Measurements from ENCODE around the gene NRROS. TPM values are rescaled to one million over a fixed set of nuclear protein-coding genes. Genes with fewer than 3 reads are reported as not detected.
"Not testable (repeated sequence)": the region's sequence is repeated elsewhere in the genome, so short reads cannot be mapped to it uniquely, and the experiment has no call there.

The NRROS gene
- total RNA-seq, 1 donor = 118 TPM

- DNase-seq (ENCODE audit: low read depth in 2 of 3, low spot score in 2 of 3) = peak in 2 of 3 donors; percentile 81 to 88
Measured at GRCh38 chr3:196624067-196624790, 15.3 kb upstream of the NRROS start.

GRCh38 chr3:196624907-196625306 lies 14.6 kb upstream of the NRROS start:
- no peak for DNase-seq (ENCODE audit: low read depth in 2 of 3, low spot score in 2 of 3)

GRCh38 chr3:196625331-196625730 lies 14.2 kb upstream of the NRROS start:
- DNase-seq (ENCODE audit: low read depth in 2 of 3, low spot score in 2 of 3) = no peak

- no peak for DNase-seq (ENCODE audit: low read depth in 2 of 3, low spot score in 2 of 3)
Measured at GRCh38 chr3:196627918-196628231, 11.6 kb upstream of the NRROS start.

GRCh38 chr3:196629228-196629627 lies 10.3 kb upstream of the NRROS start:
- DNase-seq (ENCODE audit: low read depth in 2 of 3, low spot score in 2 of 3) = no peak

GRCh38 chr3:196631682-196632045 lies 7.8 kb upstream of the NRROS start:
- peak in 2 of 3 donors; percentile 61 to 68 for DNase-seq (ENCODE audit: low read depth in 2 of 3, low spot score in 2 of 3)

GRCh38 chr3:196632046-196632751 lies 7.3 kb upstream of the NRROS start:
- peak; percentile 79 to 100 (median 99) for DNase-seq (ENCODE audit: low read depth in 2 of 3, low spot score in 2 of 3)

- DNase-seq (ENCODE audit: low read depth in 2 of 3, low spot score in 2 of 3) = no peak
Measured at GRCh38 chr3:196633555-196634151, 5.8 kb upstream of the NRROS start.

- DNase-seq (ENCODE audit: low read depth in 2 of 3, low spot score in 2 of 3) = no peak
Measured at GRCh38 chr3:196634224-196634623, 5.3 kb upstream of the NRROS start.

GRCh38 chr3:196634829-196635228 lies 4.7 kb upstream of the NRROS start:
- DNase-seq (ENCODE audit: low read depth in 2 of 3, low spot score in 2 of 3) = no peak

- DNase-seq (ENCODE audit: low read depth in 2 of 3, low spot score in 2 of 3) = peak in 1 of 3 donors; percentile 30
Measured at GRCh38 chr3:196636369-196637349, 2.8 kb upstream of the NRROS start.

GRCh38 chr3:196637941-196638340 lies 1.6 kb upstream of the NRROS start:
- not testable (repeated sequence) for DNase-seq (ENCODE audit: low read depth in 2 of 3, low spot score in 2 of 3)

GRCh38 chr3:196638861-196639482 lies 522 bp upstream of the NRROS start:
- DNase-seq (ENCODE audit: low read depth in 2 of 3, low spot score in 2 of 3) = peak in 1 of 3 donors; percentile 35

GRCh38 chr3:196640297-196641018 lies 964 bp downstream of the NRROS start:
- no peak for DNase-seq (ENCODE audit: low read depth in 2 of 3, low spot score in 2 of 3)

- DNase-seq (ENCODE audit: low read depth in 2 of 3, low spot score in 2 of 3) = no peak
Measured at GRCh38 chr3:196641333-196642054, 2.0 kb downstream of the NRROS start.

GRCh38 chr3:196642434-196642833 lies 2.9 kb downstream of the NRROS start:
- DNase-seq (ENCODE audit: low read depth in 2 of 3, low spot score in 2 of 3) = no peak

- DNase-seq (ENCODE audit: low read depth in 2 of 3, low spot score in 2 of 3) = peak in 2 of 3 donors; percentile 79 to 86
Measured at GRCh38 chr3:196643201-196643749, 3.8 kb downstream of the NRROS start.

GRCh38 chr3:196643761-196644160 lies 4.3 kb downstream of the NRROS start:
- no peak for DNase-seq (ENCODE audit: low read depth in 2 of 3, low spot score in 2 of 3)

- no peak for DNase-seq (ENCODE audit: low read depth in 2 of 3, low spot score in 2 of 3)
Measured at GRCh38 chr3:196645096-196645495, 5.6 kb downstream of the NRROS start.

Data from hematopoietic multipotent progenitor cell (in vitro differentiated cells).